H1 (cell line): ENCODE results near the gene NSD2. TPM values are rescaled to one million over a fixed set of nuclear protein-coding genes. Genes with fewer than 3 reads are reported as not detected.

Experiments used
- CTCF ChIA-PET: fragments of 300-600 bp; sonication (Branson Sonifier 250); formaldehyde crosslinking; loops from one replicate; lab custom pipeline; 2021; ENCODE audit not compliant: partially characterized antibody; lab: Charles Lee
- POLR2A ChIA-PET: fragments of 300-600 bp; sonication (Branson Sonifier 250); formaldehyde crosslinking; loops from one replicate; lab custom pipeline; 2021; ENCODE audit warnings: inconsistent platforms; ENCODE audit not compliant: partially characterized antibody; lab: Charles Lee
- DNase-seq, 2 experiments: peaks; one replicate each; pipeline versions ENCODE4 v3.0.0 to v3.0.0-alpha.2; 2010 to 2022; ENCODE audit warnings: low spot score in 2 of 2, low read depth in 1 of 2, mixed read lengths in 1 of 2
- FAIRE-seq: peaks from 2 replicates; lab custom pipeline; 2011; peaks lifted over from hg19 to GRCh38; lab: Jason Lieb, UNC
- H2AFZ ChIP-seq: 2 replicates; pipeline ENCODE4 v1.8.1; 2012; ENCODE audit warnings: low read length, inconsistent platforms
- H2AK5ac ChIP-seq: 2 replicates; pipeline ENCODE4 v1.6.1; 2013; ENCODE audit warnings: low read depth, low read length
- H2BK120ac ChIP-seq: replicated peaks from 2 replicates; pipeline ENCODE3; 2013; ENCODE audit warnings: low read depth, low read length, inconsistent platforms
- H2BK12ac ChIP-seq: 2 replicates; pipeline ENCODE4 v1.6.1; 2013; ENCODE audit warnings: low read depth, low read length
- H2BK15ac ChIP-seq: 2 replicates; pipeline ENCODE4 v1.6.1; 2013; ENCODE audit warnings: low read length
- H2BK20ac ChIP-seq: 2 replicates; pipeline ENCODE4 v1.6.1; 2013; ENCODE audit warnings: low read length
- H2BK5ac ChIP-seq: 2 replicates; pipeline ENCODE4 v1.6.1; 2013; ENCODE audit warnings: low read depth, low read length
- H3K14ac ChIP-seq: 2 replicates; pipeline ENCODE4 v1.6.1; 2013; ENCODE audit warnings: inconsistent platforms; ENCODE audit not compliant: insufficient read length
- H3K18ac ChIP-seq: 2 replicates; pipeline ENCODE4 v1.6.1; 2013; ENCODE audit warnings: low read length; ENCODE audit errors: extremely low read depth
- H3K23ac ChIP-seq: 2 replicates; pipeline ENCODE4 v1.6.1; 2013; ENCODE audit warnings: inconsistent platforms; ENCODE audit not compliant: insufficient read length
- H3K23me2 ChIP-seq: 2 replicates; pipeline ENCODE4 v1.6.1; 2013; ENCODE audit warnings: low read depth, low read length
- H3K27ac ChIP-seq: 2 replicates; pipeline ENCODE4 v1.6.1; 2011; ENCODE audit warnings: low read depth, low read length, inconsistent platforms
- H3K27me3 ChIP-seq, 4 experiments: replicated peaks in 1 of 4; 1 replicate in 1 of 4; 2 replicates in 3 of 4; pipeline versions ENCODE4 v1.6.1 to v1.8.1; 2011 to 2013; ENCODE audit warnings: low read length in 3 of 4, mild to moderate bottlenecking in 3 of 4, inconsistent platforms in 2 of 4, mixed read lengths in 2 of 4, moderate library complexity in 1 of 4; ENCODE audit not compliant: control insufficient read depth in 3 of 4, insufficient read depth in 3 of 4; ENCODE audit errors: extremely low read depth in 1 of 4
- H3K36me3 ChIP-seq, 4 experiments: 2 replicates each; pipeline versions ENCODE4 v1.6.1 to v1.8.1; 2011 to 2013; ENCODE audit warnings: mild to moderate bottlenecking in 4 of 4, low read length in 3 of 4, moderate library complexity in 2 of 4, control low read depth in 1 of 4, inconsistent platforms in 1 of 4; ENCODE audit not compliant: insufficient read depth in 4 of 4, control insufficient read depth in 2 of 4
- H3K4ac ChIP-seq: replicated peaks from 2 replicates; pipeline ENCODE3; 2013; ENCODE audit warnings: low read length, low read depth, mixed read lengths, inconsistent platforms; ENCODE audit not compliant: insufficient read length
- H3K4me1 ChIP-seq, 4 experiments: replicated peaks in 1 of 4; 1 replicate in 1 of 4; 2 replicates in 3 of 4; pipeline versions ENCODE4 v1.6.1 to v1.8.1; 2011 to 2013; ENCODE audit warnings: low read length in 3 of 4, inconsistent platforms in 2 of 4, mixed read lengths in 1 of 4; ENCODE audit not compliant: insufficient read depth in 4 of 4, control insufficient read depth in 3 of 4
- H3K4me2 ChIP-seq, 2 experiments: 2 replicates each; pipeline versions ENCODE4 v1.6.1 to v1.8.1; 2011 to 2013; ENCODE audit warnings: low read depth in 2 of 2, low read length in 2 of 2, control low read depth in 1 of 2, inconsistent platforms in 1 of 2, mild to moderate bottlenecking in 1 of 2; ENCODE audit not compliant: insufficient read depth in 1 of 2
- H3K4me3 ChIP-seq, 4 experiments: fragments of 200-600, 300-600 bp in 1 of 4; sonication (generic), shearing (Covaris generic), sonication (Bioruptor Twin) in 1 of 4; 2 replicates each; pipeline versions ENCODE4 v1.5.1 to v1.8.1; 2011 to 2016; ENCODE audit warnings: low read length in 4 of 4, low read depth in 3 of 4, control low read depth in 2 of 4, inconsistent platforms in 2 of 4, mild to moderate bottlenecking in 2 of 4, mixed read lengths in 1 of 4, moderate library complexity in 1 of 4; ENCODE audit not compliant: insufficient read depth in 2 of 4; ENCODE audit errors: extremely low read depth in 1 of 4
- H3K56ac ChIP-seq: replicated peaks from 2 replicates; pipeline ENCODE3; 2013; ENCODE audit warnings: low read depth, mild to moderate bottlenecking, mixed read lengths, low read length, inconsistent platforms; ENCODE audit not compliant: insufficient read length
- H3K79me1 ChIP-seq: 2 replicates; pipeline ENCODE4 v1.6.1; 2013; ENCODE audit warnings: low read depth, low read length, control low read depth
- H3K79me2 ChIP-seq, 2 experiments: 2 replicates each; pipeline versions ENCODE4 v1.6.1 to v1.8.1; 2012 to 2013; ENCODE audit warnings: low read length in 2 of 2, mild to moderate bottlenecking in 2 of 2, inconsistent platforms in 1 of 2; ENCODE audit not compliant: insufficient read depth in 2 of 2, control insufficient read depth in 1 of 2
- H3K9ac ChIP-seq, 4 experiments: replicated peaks in 1 of 4; 1 replicate in 1 of 4; 2 replicates in 3 of 4; pipeline versions ENCODE4 v1.6.1 to v1.8.1; 2011 to 2013; ENCODE audit warnings: low read depth in 3 of 4, low read length in 3 of 4, control low read depth in 2 of 4, mild to moderate bottlenecking in 2 of 4, moderate library complexity in 2 of 4, inconsistent platforms in 1 of 4; ENCODE audit errors: extremely low read depth in 1 of 4
- H3K9me3 ChIP-seq, 2 experiments: 2 replicates each; pipeline versions ENCODE4 v1.6.1 to v1.8.1; 2012 to 2013; ENCODE audit warnings: mild to moderate bottlenecking in 2 of 2, moderate library complexity in 2 of 2, control low read depth in 1 of 2, inconsistent platforms in 1 of 2, low read depth in 1 of 2, low read length in 1 of 2, mixed read lengths in 1 of 2; ENCODE audit not compliant: insufficient read depth in 2 of 2
- H4K20me1 ChIP-seq, 2 experiments: replicated peaks in 1 of 2; 2 replicates each; pipeline versions ENCODE3 to v1.8.1; 2011 to 2013; ENCODE audit warnings: inconsistent platforms in 2 of 2, low read length in 2 of 2, mild to moderate bottlenecking in 1 of 2; ENCODE audit not compliant: insufficient read depth in 2 of 2, control insufficient read depth in 1 of 2
- H4K5ac ChIP-seq: 2 replicates; pipeline ENCODE4 v1.6.1; 2013; ENCODE audit warnings: low read length, low read depth, mixed read lengths, inconsistent platforms; ENCODE audit not compliant: insufficient read length
- H4K8ac ChIP-seq: 2 replicates; pipeline ENCODE4 v1.8.0; 2013; ENCODE audit warnings: mild to moderate bottlenecking, moderate library complexity, low read length, inconsistent platforms; ENCODE audit not compliant: insufficient read depth; ENCODE audit errors: extremely low read depth
- H4K91ac ChIP-seq: replicated peaks from 2 replicates; pipeline ENCODE3; 2013; ENCODE audit warnings: low read length, mixed read lengths, inconsistent platforms; ENCODE audit not compliant: insufficient read length
- BACH1 ChIP-seq: IDR thresholded peaks from 2 replicates; pipeline ENCODE4 v1.6.1; 2012; ENCODE audit warnings: low read length, improper control_type of control experiment
- EGR1 ChIP-seq: IDR thresholded peaks from 2 replicates; pipeline ENCODE4 v1.6.1; 2011; ENCODE audit warnings: low read depth, low read length, borderline replicate concordance
- KDM1A ChIP-seq: fragments of 200-600, 300-600 bp; sonication (generic); IDR thresholded peaks from 2 replicates; pipeline ENCODE4 v1.7.1; 2016; ENCODE audit warnings: mild to moderate bottlenecking, low read length, borderline replicate concordance
- POU5F1 ChIP-seq: IDR thresholded peaks from 2 replicates; pipeline ENCODE4 v1.6.1; 2011; ENCODE audit warnings: low read depth, mild to moderate bottlenecking, low read length, moderate library complexity
- WGBS, 2 experiments: shearing (Covaris generic) in 1 of 2; methylation state at CpG; one replicate each; pipeline versions ENCODE4 v1.1.6 to v1.1.7; 2013 to 2015; ENCODE audit warnings: low lambda C conversion rate in 2 of 2, mixed read lengths in 2 of 2, inconsistent platforms in 1 of 2, low coverage in 1 of 2, missing lambda C conversion rate in 1 of 2; ENCODE audit not compliant: insufficient replicate concordance in 2 of 2, insufficient coverage in 1 of 2, insufficient read length in 1 of 2; ENCODE audit errors: extremely low coverage in 1 of 2, missing lambda C conversion rate in 1 of 2; 5-methylcytosine and 5-hydroxymethylcytosine counted together
- polyA plus RNA-seq, 7 experiments: library from polyadenylated mRNA; depleted of rRNA in 3 of 7; stranded (reverse) in 5 of 7; unstranded in 2 of 7; fragments of >200 nt in 5 of 7; fragments of 200-250 nt in 2 of 7; gene quantifications; 1 replicate in 5 of 7; 2 replicates in 1 of 7; 4 replicates in 1 of 7; pipeline versions ENCODE4 v1.2.1 to v1.2.3, GENCODE V29; 2011 to 2013; ENCODE audit warnings: missing spikeins in 2 of 7, mixed read lengths in 2 of 7
- total RNA-seq: library from RNA; stranded (reverse); fragmentation: NEBNext Ultra II Directional; extraction: Animal tissue kit (Norgen Biotek cat#: 25700); gene quantifications from 2 replicates; pipeline ENCODE4 v1.2.1, GENCODE V29; 2021

Gene NSD2
- total and polyA plus RNA-seq, 2 of the 8 experiments (the other 6 are each of a cell fraction or from before 2014, with no cell fraction given), result 26.7 to 129 TPM

- Histone ChIP-seq H3K9me3 (no peaks in the 10 kb centered on the region), H4K91ac (no peak overlapping the region), H3K23me2 (no peaks in the 10 kb centered on the region), H2BK120ac (no peak overlapping the region), H3K14ac (no peak overlapping the region), H3K4me1 (no peaks in the 10 kb centered on the region), H3K4me3 (no peak overlapping the region), H2AK5ac (no peak overlapping the region), H3K79me2 (no peaks in the 10 kb centered on the region), H2BK20ac (no peak overlapping the region), H3K23ac (no peak overlapping the region), H3K56ac (no peak overlapping the region), H3K79me1 (no peaks in the 10 kb centered on the region; the same call in 1 of the 2 replicates), H3K27me3 (no peaks in the 10 kb centered on the region), H3K18ac (no peak overlapping the region), H3K4me2 (no peak overlapping the region), H2AFZ (no peak overlapping the region), H4K20me1 (peaks cover 1 to 3% of the 10 kb centered on the region in 2 experiments), H3K9ac (no peak overlapping the region), H3K27ac (no peak overlapping the region), H2BK15ac (no peak overlapping the region), H4K5ac (no peak overlapping the region), H3K4ac (no peak overlapping the region), H2BK12ac (no peak overlapping the region), H3K36me3 (peaks cover 17 to 63% (median 40%) of the 10 kb centered on the region in 4 experiments; a peak in 7 of 8 replicates), H2BK5ac (no peak overlapping the region), H4K8ac (no peak overlapping the region)
- no peak for DNase-seq
- TF ChIP-seq BACH1 (no peak), KDM1A (no peak), POU5F1 (no peak), EGR1 (no peak)
- POLR2A ChIA-PET, result interaction anchor here (1.3 kb wide), 1 partner anchor 18 kb away, joined by 3 read pairs; no protein-coding TSS in a partner anchor
- CTCF ChIA-PET, result interaction anchor here (1.0 to 1.5 kb wide), 4 partner anchors 10 to 59 kb away, joined by 3 to 5 read pairs (median 4); no protein-coding TSS in a partner anchor
- FAIRE-seq, result no peak
- WGBS, 2 experiments, result 92% methylated on average over 15 of the region's 15 CpGs; no CpG with 5 or more reads in 1 of the 2 experiments
Observed at GRCh38 chr4:1958276-1959103, 87.3 kb downstream of the NSD2 start.
